Choroid plexus epithelial cell (primary cell): Measurements from ENCODE around the gene TBK1.

Experiments
- DNase-seq: peaks from one replicate; pipeline ENCODE4 v3.0.0-alpha.2; 2010; ENCODE audit warnings: low read depth
- H3K4me3 ChIP-seq: 2 replicates; pipeline ENCODE4 v1.5.1; 2011; ENCODE audit warnings: low read depth, mild to moderate bottlenecking, control low read depth, low read length, moderate library complexity
- CTCF ChIP-seq: conservative IDR thresholded peaks from 2 replicates; pipeline ENCODE4 v1.5.1; 2011; ENCODE audit warnings: low read depth, mild to moderate bottlenecking, control low read depth, inconsistent platforms, low read length, moderate library complexity

The TBK1 gene

GRCh38 chr12:64494998-64495729, 43.2 kb downstream of the TBK1 start:
- no peak for DNase-seq
- TF ChIP-seq CTCF, result no peak
- H3K4me3 ChIP-seq, result no peak overlapping the region

- no peak for TF ChIP-seq CTCF
- no peak for DNase-seq
Measured at GRCh38 chr12:64496839-64497400, 45.0 kb downstream of the TBK1 start.

GRCh38 chr12:64497484-64497883, 45.6 kb downstream of the TBK1 start:
- no peak for TF ChIP-seq CTCF
- no peak overlapping the region for H3K4me3 ChIP-seq
- DNase-seq, result no peak

More at GRCh38 chr12:64496839-64497400, 45.0 kb downstream of the TBK1 start:
- no peak overlapping the region for H3K4me3 ChIP-seq

- H3K4me3 ChIP-seq, result no peak overlapping the region
- no peak for DNase-seq
- no peak for TF ChIP-seq CTCF
Measured at GRCh38 chr12:64497903-64498302, 46.0 kb downstream of the TBK1 start.

- H3K4me3 ChIP-seq, result no peak overlapping the region
- DNase-seq, result no peak
- no peak for TF ChIP-seq CTCF
Measured at GRCh38 chr12:64500394-64500793, 48.5 kb downstream of the TBK1 start.

GRCh38 chr12:64501486-64501885, 49.6 kb downstream of the TBK1 start:
- DNase-seq, result no peak
- no peak for TF ChIP-seq CTCF
- H3K4me3 ChIP-seq, result no peak overlapping the region

- no peak overlapping the region for H3K4me3 ChIP-seq
- no peak for DNase-seq
- no peak for TF ChIP-seq CTCF
Measured at GRCh38 chr12:64506955-64507354, 55.0 kb downstream of the TBK1 start.
